HepG2 (cell line): ENCODE measurements around the gene DSCAML1. TPM values are rescaled to one million over a fixed set of nuclear protein-coding genes. Genes with fewer than 3 reads are reported as not detected.
A peak's percentile ranks its signal among the peaks of the same experiment; 100 is the strongest.

ENCODE experiments used
- ATF7 ChIP-seq, 2 experiments: fragments of 450-650 bp in 1 of 2; sonication (generic) in 1 of 2; formaldehyde crosslinking in 1 of 2; IDR thresholded peaks; 2 replicates each; pipeline versions ENCODE4 v1.4.0 to v1.6.1; 2016 to 2020; ENCODE audit warnings: antibody characterized with exemption in 1 of 2, mild to moderate bottlenecking in 1 of 2, missing genetic modification reagents in 1 of 2
- ESRRA ChIP-seq: sonication (generic); formaldehyde crosslinking; IDR thresholded peaks from 2 replicates; pipeline ENCODE4 v1.5.1; 2020; ENCODE audit warnings: mild to moderate bottlenecking, low read depth, missing genetic modification reagents
- FOXA3 ChIP-seq: IDR thresholded peaks from 2 replicates; pipeline ENCODE4 v1.6.1; 2016; ENCODE audit warnings: missing genetic modification reagents, missing compliant biosample characterization
- IRF9 ChIP-seq: sonication (generic); formaldehyde crosslinking; IDR thresholded peaks from 2 replicates; pipeline ENCODE4 v1.8.0; 2022; ENCODE audit warnings: missing genetic modification reagents, mild to moderate bottlenecking, borderline replicate concordance
- KMT2B ChIP-seq: IDR thresholded peaks from 2 replicates; pipeline ENCODE4 v1.6.1; 2016; ENCODE audit warnings: missing genetic modification reagents, missing compliant biosample characterization
- NCOA1 ChIP-seq: sonication (generic); formaldehyde crosslinking; IDR thresholded peaks from 2 replicates; pipeline ENCODE4 v1.9.0; 2021; ENCODE audit warnings: missing genetic modification reagents
- PATZ1 ChIP-seq: sonication (generic); formaldehyde crosslinking; IDR thresholded peaks from 2 replicates; pipeline ENCODE4 v1.4.0; 2020; ENCODE audit warnings: missing genetic modification reagents
- PHF21A ChIP-seq: sonication (generic); formaldehyde crosslinking; IDR thresholded peaks from 2 replicates; pipeline ENCODE4 v1.5.0; 2020; ENCODE audit warnings: mild to moderate bottlenecking, missing genetic modification reagents
- POGZ ChIP-seq: sonication (generic); formaldehyde crosslinking; IDR thresholded peaks from 2 replicates; pipeline ENCODE4 v1.4.0; 2020; ENCODE audit warnings: mild to moderate bottlenecking, missing genetic modification reagents
- PPARG ChIP-seq: conservative IDR thresholded peaks from 2 replicates; pipeline ENCODE4 v1.6.1; 2016; ENCODE audit warnings: missing biosample characterization, missing genetic modification reagents
- SALL1 ChIP-seq: sonication (generic); formaldehyde crosslinking; IDR thresholded peaks from 2 replicates; pipeline ENCODE4 v1.8.0; 2022; ENCODE audit warnings: mild to moderate bottlenecking, missing genetic modification reagents
- SP5 ChIP-seq: IDR thresholded peaks from 2 replicates; pipeline ENCODE4 v1.6.1; 2016; ENCODE audit warnings: low read depth, borderline replicate concordance
- THAP7 ChIP-seq: sonication (generic); formaldehyde crosslinking; IDR thresholded peaks from 2 replicates; pipeline ENCODE4 v1.8.1; 2023; ENCODE audit warnings: mild to moderate bottlenecking, missing genetic modification reagents
- TRAFD1 ChIP-seq: sonication (generic); formaldehyde crosslinking; IDR thresholded peaks from 2 replicates; pipeline ENCODE4 v1.5.1; 2020; ENCODE audit warnings: missing genetic modification reagents, mild to moderate bottlenecking, borderline replicate concordance
- ZBTB38 ChIP-seq: sonication (generic); formaldehyde crosslinking; IDR thresholded peaks from 2 replicates; pipeline ENCODE4 v1.5.1; 2020; ENCODE audit warnings: mild to moderate bottlenecking, missing genetic modification reagents
- ZBTB39 ChIP-seq: sonication (generic); formaldehyde crosslinking; IDR thresholded peaks from 2 replicates; pipeline ENCODE4 v1.5.0; 2020; ENCODE audit warnings: missing genetic modification reagents
- ZBTB4 ChIP-seq: sonication (generic); formaldehyde crosslinking; IDR thresholded peaks from 2 replicates; pipeline ENCODE4 v1.4.0; 2020; ENCODE audit warnings: missing genetic modification reagents, mild to moderate bottlenecking, borderline replicate concordance
- polyA plus RNA-seq, 8 experiments: library from polyadenylated mRNA; depleted of rRNA in 3 of 8; stranded (reverse) in 7 of 8; unstranded in 1 of 8; fragments of >200 nt; fragmentation: Illumina TruSeq in 4 of 8; extraction: Trizol in 4 of 8; gene quantifications; 2 replicates each; pipeline versions ENCODE4 v1.2.1 to v1.2.3, GENCODE V29; 2011 to 2016; ENCODE audit warnings: low read depth in 4 of 8, missing spikeins in 1 of 8, mixed read lengths in 1 of 8; ENCODE audit not compliant: insufficient read depth in 1 of 8
- total RNA-seq, 5 experiments: library from RNA; depleted of rRNA; stranded (reverse); fragments of >200 nt; fragmentation: Illumina TruSeq; extraction: Trizol; gene quantifications; 2 replicates each; pipeline ENCODE4 v1.2.3, GENCODE V29; 2016; ENCODE audit warnings: low read depth in 1 of 5

DSCAML1 gene
- total and polyA plus RNA-seq, 2 of the 13 experiments (the other 11 are each of a cell fraction or from before 2014, with no cell fraction given) = 0.29 to 0.40 TPM

GRCh38 chr11:117410861-117411710 is 385.9 kb downstream of the DSCAML1 start (continued):
- TF ChIP-seq SALL1 (CRISPR knock-in tag) (peak; percentile 28), POGZ (CRISPR knock-in tag) (peak; percentile 68), KMT2B (CRISPR knock-in tag) (no peak), ZBTB4 (CRISPR knock-in tag) (peak; percentile 71; the same call in 1 of the 2 replicates), PPARG (CRISPR knock-in tag) (no peak), SP5 (CRISPR knock-in tag) (peak; percentile 62), PATZ1 (peak; percentile 92), THAP7 (no peak), TRAFD1 (CRISPR knock-in tag) (peak; percentile 53; the same call in 1 of the 2 replicates), ATF7 (IDR thresholded peaks at IDR 0.05) (no peak), ATF7 (CRISPR knock-in tag; IDR thresholded peaks at IDR 0.05) (no peak), FOXA3 (CRISPR knock-in tag) (no peak), IRF9 (CRISPR knock-in tag) (peak; percentile 63; the same call in 1 of the 2 replicates), ZBTB38 (CRISPR knock-in tag) (0 out of 2 replicates have a peak, but pooled peaks have one; percentile 45), PHF21A (CRISPR knock-in tag) (peak; percentile 69), ZBTB39 (CRISPR knock-in tag) (0 out of 2 replicates have a peak, but pooled peaks have one; percentile 61), ESRRA (CRISPR knock-in tag) (peak; percentile 73), NCOA1 (CRISPR knock-in tag) (no peak)
